Psoas muscle (tissue), 8 donors: Measurements from ENCODE around the gene NIF3L1. TPM values are rescaled to one million over a fixed set of nuclear protein-coding genes. Genes with fewer than 3 reads are reported as not detected.
"Not testable (repeated sequence)": the region's sequence is repeated elsewhere in the genome, so short reads cannot be mapped to it uniquely, and the experiment has no call there.

ENCODE experiments used
- ATAC-seq, 4 donors: fragments of 200-7000 bp; cut with Tn5 transposase; one replicate each; pipeline ENCODE4 v1.9.1; 2020; ENCODE audit warnings: moderate library complexity in 3 of 4, mild to moderate bottlenecking in 2 of 4
- DNase-seq, 2 donors: peaks; one replicate each; pipeline ENCODE4 v3.0.0-alpha.2; 2020
- H3K27ac ChIP-seq: fragments of 200-600 bp; one replicate; pipeline ENCODE4 v1.8.0; 2022
- H3K27me3 ChIP-seq, 3 donors: fragments of 200-600 bp in 1 of 3; one replicate each; pipeline versions ENCODE4 v1.6.1 to v1.8.0; 2013 to 2022; ENCODE audit warnings: low read length in 2 of 3, mild to moderate bottlenecking in 2 of 3, moderate library complexity in 1 of 3; ENCODE audit not compliant: insufficient read depth in 3 of 3
- H3K36me3 ChIP-seq, 2 donors: fragments of 200-600 bp in 1 of 2; one replicate each; pipeline versions ENCODE4 v1.6.1 to v1.8.0; 2013 to 2022; ENCODE audit warnings: low read depth in 1 of 2, mild to moderate bottlenecking in 1 of 2, moderate library complexity in 1 of 2; ENCODE audit not compliant: insufficient read depth in 1 of 2
- H3K4me1 ChIP-seq: fragments of 200-600 bp; one replicate; pipeline ENCODE4 v1.8.0; 2022
- H3K4me3 ChIP-seq: fragments of 200-600 bp; one replicate; pipeline ENCODE4 v1.8.0; 2022; ENCODE audit warnings: mild to moderate bottlenecking
- H3K9me3 ChIP-seq: fragments of 200-600 bp; one replicate; pipeline ENCODE4 v1.8.0; 2022
- WGBS, 3 donors: extraction: QIAGEN DNeasy Blood & Tissue Kit; methylation state at CpG; one replicate each; pipeline versions ENCODE4 v1.1.6 to v1.1.7; 2013; 5-methylcytosine and 5-hydroxymethylcytosine counted together
- intact Hi-C, 2 donors: fragments of 100-400 bp; cut with DNase I; formaldehyde crosslinking; loops; one replicate each; pipeline versions ENCODE4 v1.11.0 to v1.14.2; 2022
- polyA plus RNA-seq, 3 donors: library from polyadenylated mRNA; stranded (reverse); fragments of 200-250 nt; gene quantifications; one replicate each; pipeline ENCODE4 v1.2.3, GENCODE V29; 2013
- total RNA-seq, 4 donors: library from RNA; stranded (reverse); fragmentation: NEBNext Ultra II Directional in 2 of 4; extraction: Animal tissue kit (Norgen Biotek cat#: 25700) in 2 of 4; gene quantifications; one replicate each; pipeline versions ENCODE4 v1.2.1 to v1.2.4, GENCODE V29; 2021 to 2023
- TF ChIP-seq, protein P1 (sequence below): fragments of 200-600 bp; IDR thresholded peaks from one replicate; pipeline ENCODE4 v1.8.0; 2022; ENCODE audit warnings: antibody characterized with exemption
- donor health status: healthy with polysubstance abuse.
- donor health status: DM: no; HTN: no; CAD: no; lungs with moderate emphysema.
- donor health status: Bipolar disorder and iron deficiency.
- donor health status: healthy.
- donor health status: DM: yes; HTN: yes; CAD: no.
- donor health status: DM: no; HTN: no; CAD: no.
- donor health status: DM: no; HTN: no; CAD: no.
- donor health status: DM: yes; HTN: yes; CAD: no.

Gene NIF3L1
- total and polyA plus RNA-seq, 7 donors: 11.6 to 50.0 (median 21.2) TPM

DNA sequence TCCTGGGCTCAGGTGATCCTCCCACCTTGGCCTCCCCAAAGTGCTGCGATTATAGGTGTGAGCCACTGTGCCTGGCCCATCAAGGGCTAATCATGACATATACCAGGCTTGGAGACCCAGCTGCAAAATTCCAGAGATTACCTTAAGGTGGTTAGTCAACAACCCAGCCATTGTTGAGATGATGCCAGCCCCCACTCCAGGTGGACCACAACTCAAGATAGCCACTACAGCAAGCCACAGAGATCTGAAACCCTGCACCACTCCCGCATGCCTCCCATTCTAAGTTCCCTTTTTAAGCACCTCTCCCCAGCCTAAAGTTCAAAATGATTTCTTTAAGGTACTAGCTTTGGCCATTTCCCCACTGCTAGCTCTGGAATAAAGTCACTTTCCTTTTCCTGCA is 20.2 kb upstream of the NIF3L1 start:
- H3K4me3 ChIP-seq: no peak overlapping the region
- no peaks in the 10 kb centered on the region for H3K27me3 ChIP-seq
- no peaks in the 10 kb centered on the region for H3K9me3 ChIP-seq
- H3K4me1 ChIP-seq: peaks cover 6% of the 10 kb centered on the region
- DNase-seq: no peak
- H3K36me3 ChIP-seq: peaks cover 0 to 34% of the 10 kb centered on the region in 2 donors
- intact Hi-C loops: no loop called here
- H3K27ac ChIP-seq: no peak overlapping the region
- no peak for ATAC-seq
- 93 to 96% (median 95%) methylated on average over 2 of the region's 2 CpGs for WGBS, 3 donors
- TF ChIP-seq, protein P1, sequence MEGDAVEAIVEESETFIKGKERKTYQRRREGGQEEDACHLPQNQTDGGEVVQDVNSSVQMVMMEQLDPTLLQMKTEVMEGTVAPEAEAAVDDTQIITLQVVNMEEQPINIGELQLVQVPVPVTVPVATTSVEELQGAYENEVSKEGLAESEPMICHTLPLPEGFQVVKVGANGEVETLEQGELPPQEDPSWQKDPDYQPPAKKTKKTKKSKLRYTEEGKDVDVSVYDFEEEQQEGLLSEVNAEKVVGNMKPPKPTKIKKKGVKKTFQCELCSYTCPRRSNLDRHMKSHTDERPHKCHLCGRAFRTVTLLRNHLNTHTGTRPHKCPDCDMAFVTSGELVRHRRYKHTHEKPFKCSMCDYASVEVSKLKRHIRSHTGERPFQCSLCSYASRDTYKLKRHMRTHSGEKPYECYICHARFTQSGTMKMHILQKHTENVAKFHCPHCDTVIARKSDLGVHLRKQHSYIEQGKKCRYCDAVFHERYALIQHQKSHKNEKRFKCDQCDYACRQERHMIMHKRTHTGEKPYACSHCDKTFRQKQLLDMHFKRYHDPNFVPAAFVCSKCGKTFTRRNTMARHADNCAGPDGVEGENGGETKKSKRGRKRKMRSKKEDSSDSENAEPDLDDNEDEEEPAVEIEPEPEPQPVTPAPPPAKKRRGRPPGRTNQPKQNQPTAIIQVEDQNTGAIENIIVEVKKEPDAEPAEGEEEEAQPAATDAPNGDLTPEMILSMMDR: no peak

DNA sequence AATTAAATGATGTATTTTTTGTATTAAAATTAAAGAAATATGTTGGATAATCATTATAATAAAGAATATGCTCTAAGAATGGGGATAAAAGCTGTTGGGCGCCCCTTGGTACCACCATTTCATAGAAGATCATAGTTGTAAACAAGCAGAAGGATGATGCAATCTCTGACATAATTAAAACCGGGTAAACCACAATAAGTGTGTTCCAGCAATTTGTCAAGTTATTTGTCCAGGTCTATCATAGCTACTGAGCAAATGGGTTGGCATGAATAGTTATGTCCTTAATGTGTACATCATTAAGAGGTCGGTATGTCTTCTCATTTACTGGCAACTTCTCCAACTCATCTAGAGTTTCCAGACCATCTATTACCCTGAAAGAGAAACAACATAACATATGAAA is 18.0 kb upstream of the NIF3L1 start:
- intact Hi-C loops: no loop called here
- ATAC-seq: no peak
- no peaks in the 10 kb centered on the region for H3K27me3 ChIP-seq
- H3K36me3 ChIP-seq: peaks cover 0 to 55% of the 10 kb centered on the region in 2 donors
- no peaks in the 10 kb centered on the region for H3K4me1 ChIP-seq
- WGBS, 3 donors: 60 to 70% (median 69%) methylated on average over 3 of the region's 3 CpGs
- no peak for DNase-seq
- H3K27ac ChIP-seq: no peak overlapping the region
- H3K4me3 ChIP-seq: no peak overlapping the region
- TF ChIP-seq, protein P1: no peak
- H3K9me3 ChIP-seq: no peaks in the 10 kb centered on the region

DNA sequence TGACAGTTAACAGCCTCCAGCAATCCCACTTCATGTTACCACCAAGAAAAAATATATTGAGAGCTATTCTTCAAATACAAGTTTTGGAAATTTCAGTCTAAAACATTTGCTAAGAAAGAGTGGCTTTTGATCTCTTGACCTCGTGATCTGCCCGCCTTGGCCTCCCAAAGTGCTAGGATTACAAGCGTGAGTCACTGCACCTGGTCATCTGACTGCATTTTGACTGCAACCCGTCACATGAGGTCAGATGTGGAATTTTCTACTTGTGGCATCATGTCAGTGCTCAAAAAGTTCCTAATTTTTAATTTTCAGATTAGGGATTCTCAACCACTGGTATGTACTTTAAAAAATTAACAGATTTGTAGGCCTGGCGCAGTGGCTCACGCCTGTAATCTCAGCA is 15.6 kb upstream of the NIF3L1 start:
- DNase-seq (no peak), ATAC-seq (no peak)
- Histone ChIP-seq H3K36me3 (peaks cover 0 to 78% of the 10 kb centered on the region in 2 donors), H3K4me1 (no peaks in the 10 kb centered on the region), H3K27me3 (no peaks in the 10 kb centered on the region), H3K27ac (no peak overlapping the region), H3K4me3 (no peak overlapping the region), H3K9me3 (no peaks in the 10 kb centered on the region)
- 92 to 95% (median 94%) methylated on average over 6 of the region's 6 CpGs for WGBS, 3 donors
- intact Hi-C loops: no loop called here
- TF ChIP-seq, protein P1: no peak

DNA sequence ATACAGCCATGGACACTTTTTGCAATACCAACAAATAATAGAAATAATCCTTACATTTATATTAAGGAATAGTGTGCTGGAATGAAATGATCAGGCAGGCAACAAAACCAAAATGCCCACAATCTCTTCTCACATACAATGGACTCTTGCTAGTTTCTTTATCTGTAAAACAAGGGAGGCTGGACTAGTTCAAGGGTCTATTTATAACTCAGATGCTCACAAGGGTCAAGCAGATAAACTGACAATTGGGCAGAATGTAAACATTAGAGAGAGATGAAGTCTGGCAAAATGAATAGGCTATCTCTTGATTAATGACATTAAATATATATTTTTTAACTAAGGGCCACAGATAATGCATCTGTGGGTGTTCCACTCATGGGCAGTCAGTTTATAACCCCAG is 11.7 kb upstream of the NIF3L1 start:
- intact Hi-C loops: no loop called here
- no peak overlapping the region for H3K27ac ChIP-seq
- ATAC-seq (no peak), DNase-seq (no peak)
- H3K4me3 ChIP-seq: no peak overlapping the region
- no peaks in the 10 kb centered on the region for H3K4me1 ChIP-seq
- H3K36me3 ChIP-seq: peaks cover 0 to 96% of the 10 kb centered on the region in 2 donors
- no peaks in the 10 kb centered on the region for H3K27me3 ChIP-seq
- TF ChIP-seq, protein P1: no peak
- no peaks in the 10 kb centered on the region for H3K9me3 ChIP-seq

DNA sequence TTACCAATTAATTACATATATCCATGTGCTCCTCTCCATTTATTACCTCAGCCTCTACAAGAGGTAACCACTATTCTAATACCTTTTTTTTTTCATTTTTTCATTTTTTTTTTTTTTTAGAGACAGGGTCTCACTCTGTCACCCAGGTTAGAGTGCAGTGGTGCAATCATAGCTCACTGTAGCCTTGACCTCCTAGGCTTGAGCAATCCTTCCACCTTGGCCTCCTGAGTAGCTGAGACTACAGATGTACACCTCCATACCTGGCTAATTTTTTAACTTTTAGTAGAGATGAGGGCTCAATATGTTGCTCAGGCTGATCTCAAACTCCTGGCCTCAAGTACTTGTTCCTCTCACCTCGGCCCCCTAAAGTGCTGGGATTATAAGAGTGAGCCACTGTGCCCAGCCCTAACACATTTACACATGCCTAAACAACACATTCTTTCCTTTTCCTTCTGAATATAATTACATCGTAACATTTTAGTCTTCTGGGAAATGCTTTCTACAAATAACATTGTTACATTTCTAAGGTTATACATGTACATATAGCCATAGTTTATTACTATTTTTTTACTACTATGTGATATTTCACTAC is 10.8 kb upstream of the NIF3L1 start:
- intact Hi-C loops: no loop called here
- Histone ChIP-seq H3K4me3 (no peak overlapping the region), H3K27me3 (no peaks in the 10 kb centered on the region), H3K4me1 (no peaks in the 10 kb centered on the region), H3K9me3 (no peaks in the 10 kb centered on the region), H3K36me3 (peaks cover 0 to 96% of the 10 kb centered on the region in 2 donors), H3K27ac (no peak overlapping the region)
- TF ChIP-seq, protein P1: no peak
- 92 to 100% (median 94%) methylated on average over 2 of the region's 2 CpGs for WGBS, 3 donors
- ATAC-seq: no peak
- DNase-seq: no peak

DNA sequence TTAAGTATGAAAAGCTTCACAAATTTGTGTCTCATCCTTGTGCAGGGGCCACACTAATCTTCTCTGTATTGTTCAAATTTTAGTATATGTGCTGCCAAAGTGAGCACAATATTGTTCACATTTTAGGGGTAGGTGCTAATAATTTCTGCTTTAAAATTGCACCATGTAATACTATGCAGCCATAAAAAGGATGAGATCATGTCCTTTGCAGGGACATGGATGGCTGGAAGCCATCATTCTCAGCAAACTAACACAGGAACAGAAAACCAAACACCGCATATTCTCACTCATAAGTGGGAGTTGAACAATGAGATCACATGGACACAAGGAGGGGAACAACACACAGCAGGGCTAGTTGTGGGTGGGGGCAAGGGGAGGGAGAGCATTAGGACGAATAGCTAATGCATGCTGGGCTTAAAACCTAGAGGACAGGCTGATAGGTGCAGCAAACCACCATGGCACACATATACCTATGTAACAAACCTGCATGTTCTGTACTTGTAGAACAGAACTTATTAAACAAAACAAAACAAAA is 7.4 kb upstream of the NIF3L1 start:
- 78 to 90% (median 88%) methylated on average over 2 of the region's 2 CpGs for WGBS, 3 donors
- H3K9me3 ChIP-seq, H3K27me3 ChIP-seq, H3K4me1 ChIP-seq, H3K27ac ChIP-seq, intact Hi-C loops, ATAC-seq, DNase-seq, H3K4me3 ChIP-seq: not testable (repeated sequence)
- H3K36me3 ChIP-seq: peaks cover 0 to 98% of the 10 kb centered on the region in 2 donors
